Naive thymus-derived CD4-positive, alpha-beta T cell (primary cell): Measurements from ENCODE around the gene TIGD2. TPM values are rescaled to one million over a fixed set of nuclear protein-coding genes. Genes with fewer than 3 reads are reported as not detected.

Source experiments
- ATAC-seq: fragments of 150-1000 bp; cut with Tn5 transposase; 2 replicates; pipeline ENCODE4 v1.10.0; 2021; ENCODE audit warnings: mild to moderate bottlenecking, moderate library complexity
- CTCF ChIA-PET: fragments of 350-600 bp; sonication (Branson Sonifier 250); formaldehyde crosslinking; loops from one replicate; lab custom pipeline; 2021; ENCODE audit warnings: antibody characterized with exemption; lab: Charles Lee
- POLR2A ChIA-PET: fragments of 350-600 bp; sonication (Branson Sonifier 250); formaldehyde crosslinking; loops from one replicate; lab custom pipeline; 2021; ENCODE audit warnings: antibody characterized with exemption, inconsistent platforms; lab: Charles Lee
- DNase-seq, 9 donors: peaks; one replicate each; pipeline versions ENCODE4 v3.0.0 to v3.0.0-alpha.2; 2020 to 2022; ENCODE audit warnings: mixed read lengths in 1 of 9
- H3K27ac ChIP-seq: one replicate; pipeline ENCODE4 v1.7.0; 2013; ENCODE audit warnings: mild to moderate bottlenecking, low read depth, low read length, moderate library complexity
- H3K27me3 ChIP-seq, 2 donors: one replicate each; pipeline ENCODE4 v1.7.0; 2013; ENCODE audit warnings: low read length in 2 of 2, mild to moderate bottlenecking in 2 of 2, moderate library complexity in 2 of 2; ENCODE audit not compliant: control insufficient read depth in 2 of 2, insufficient read depth in 2 of 2
- H3K36me3 ChIP-seq, 3 experiments: 1 replicate in 2 of 3; 2 replicates in 1 of 3; pipeline ENCODE4 v1.7.0; 2013; ENCODE audit warnings: low read length in 3 of 3, mild to moderate bottlenecking in 3 of 3, moderate library complexity in 1 of 3; ENCODE audit not compliant: insufficient read depth in 3 of 3, control insufficient read depth in 2 of 3
- H3K4me1 ChIP-seq, 2 donors: one replicate each; pipeline ENCODE4 v1.7.0; 2013; ENCODE audit warnings: low read length in 2 of 2, mild to moderate bottlenecking in 2 of 2, moderate library complexity in 1 of 2; ENCODE audit not compliant: control insufficient read depth in 2 of 2, insufficient read depth in 2 of 2
- H3K4me3 ChIP-seq: 2 replicates; pipeline ENCODE4 v1.7.0; 2013; ENCODE audit warnings: mild to moderate bottlenecking, low read length
- H3K9me3 ChIP-seq, 3 experiments: 1 replicate in 2 of 3; 2 replicates in 1 of 3; pipeline ENCODE4 v1.7.0; 2013; ENCODE audit warnings: low read length in 3 of 3; ENCODE audit not compliant: control insufficient read depth in 2 of 3
- H3K27ac Mint-ChIP-seq, 9 donors: one replicate each; pipeline ENCODE4 v1.8.0; 2020 to 2022; ENCODE audit warnings: mixed read lengths in 9 of 9, mild to moderate bottlenecking in 8 of 9, moderate library complexity in 5 of 9, inconsistent platforms in 2 of 9
- H3K27me3 Mint-ChIP-seq, 5 donors: one replicate each; pipeline ENCODE4 v1.8.0; 2021 to 2022; ENCODE audit warnings: mixed read lengths in 5 of 5, mild to moderate bottlenecking in 1 of 5
- H3K36me3 Mint-ChIP-seq, 5 donors: one replicate each; pipeline ENCODE4 v1.8.0; 2020 to 2022; ENCODE audit warnings: mixed read lengths in 5 of 5, mild to moderate bottlenecking in 3 of 5, inconsistent platforms in 1 of 5
- H3K4me1 Mint-ChIP-seq, 7 donors: one replicate each; pipeline ENCODE4 v1.8.0; 2020 to 2022; ENCODE audit warnings: mixed read lengths in 7 of 7, mild to moderate bottlenecking in 3 of 7, inconsistent platforms in 1 of 7
- H3K4me3 Mint-ChIP-seq, 10 donors: one replicate each; pipeline ENCODE4 v1.8.0; 2020 to 2022; ENCODE audit warnings: mild to moderate bottlenecking in 10 of 10, mixed read lengths in 10 of 10, moderate library complexity in 6 of 10, inconsistent platforms in 2 of 10
- H3K9me3 Mint-ChIP-seq, 11 donors: one replicate each; pipeline ENCODE4 v1.8.0; 2020 to 2022; ENCODE audit warnings: mixed read lengths in 11 of 11, mild to moderate bottlenecking in 4 of 11, inconsistent platforms in 1 of 11, moderate library complexity in 1 of 11
- intact Hi-C, 2 donors: fragments of 100-400 bp; cut with micrococcal nuclease; formaldehyde crosslinking; loops; one replicate each; pipeline ENCODE4 v1.15.1; 2023
- polyA plus RNA-seq, 2 donors: library from polyadenylated mRNA; unstranded; fragments of 300-500 nt; fragmentation: Illumina TruSeq; gene quantifications; one replicate each; pipeline ENCODE4 v1.2.3, GENCODE V29; 2021
- total RNA-seq, 6 experiments: library from RNA in 5 of 6; stranded (reverse) in 5 of 6; gene quantifications; 1 replicate in 5 of 6; 2 replicates in 1 of 6; pipeline ENCODE4 v1.2.3 and lab custom pipeline; 2021 to 2026

The TIGD2 gene
- total and polyA plus RNA-seq, 7 experiments from 2014 or later: 3.0 to 7.9 (median 6.7) TPM

GRCh38 chr4:89072921-89073320 is 38.4 kb upstream of the TIGD2 start:
- no peak for DNase-seq
- no peak overlapping the region for H3K4me3 Mint-ChIP-seq
- Histone ChIP-seq H3K36me3 (no peaks in the 10 kb centered on the region), H3K27me3 (no peaks in the 10 kb centered on the region), H3K9me3 (no peaks in the 10 kb centered on the region), H3K4me3 (no peak overlapping the region), H3K27ac (no peak overlapping the region), H3K4me1 (peaks cover 0 to 3% of the 10 kb centered on the region in 2 donors)
- no peak for ATAC-seq
- ChIA-PET POLR2A (no interaction called here), CTCF (interaction anchor here (0.6 kb wide), 1 partner anchor 1040 kb away, joined by 3 read pairs; no protein-coding TSS in a partner anchor)
- peaks cover 0 to 15% (median 0%) of the 10 kb centered on the region in 5 donors for H3K27me3 Mint-ChIP-seq
- peaks cover 0 to 4% (median 2%) of the 10 kb centered on the region in 7 donors for H3K4me1 Mint-ChIP-seq
- peaks cover 0 to 15% (median 1%) of the 10 kb centered on the region in 5 donors for H3K36me3 Mint-ChIP-seq
- peaks cover 5 to 18% (median 10%) of the 10 kb centered on the region in 11 donors for H3K9me3 Mint-ChIP-seq
- intact Hi-C loops: no loop called here
- no peak overlapping the region for H3K27ac Mint-ChIP-seq

- H3K9me3 ChIP-seq: peaks cover 0 to 5% (median 0%) of the 10 kb centered on the region in 3 experiments
- H3K9me3 Mint-ChIP-seq: peaks cover 9 to 36% (median 20%) of the 10 kb centered on the region in 11 donors
- ChIA-PET CTCF (no interaction called here), POLR2A (no interaction called here)
- peaks cover 0 to 22% (median 6%) of the 10 kb centered on the region in 5 donors for H3K36me3 Mint-ChIP-seq
- DNase-seq (no peak), ATAC-seq (no peak)
- H3K4me1 ChIP-seq: no peaks in the 10 kb centered on the region
- peaks cover 0 to 10% (median 0%) of the 10 kb centered on the region in 5 donors for H3K27me3 Mint-ChIP-seq
- H3K4me1 Mint-ChIP-seq: peaks cover 0 to 4% (median 0%) of the 10 kb centered on the region in 7 donors
- H3K27ac Mint-ChIP-seq: no peak overlapping the region
- H3K4me3 ChIP-seq: no peak overlapping the region
- H3K27ac ChIP-seq: no peak overlapping the region
- H3K36me3 ChIP-seq: no peaks in the 10 kb centered on the region
- no peak overlapping the region for H3K4me3 Mint-ChIP-seq
- intact Hi-C loops: no loop called here
- H3K27me3 ChIP-seq: no peaks in the 10 kb centered on the region
Measured at GRCh38 chr4:89077761-89078160, 33.6 kb upstream of the TIGD2 start.

- Mint-ChIP-seq H3K4me3 (no peak overlapping the region), H3K27me3 (peaks cover 0 to 10% (median 0%) of the 10 kb centered on the region in 5 donors), H3K9me3 (peaks cover 9 to 36% (median 20%) of the 10 kb centered on the region in 11 donors), H3K27ac (no peak overlapping the region), H3K4me1 (peaks cover 0 to 4% (median 0%) of the 10 kb centered on the region in 7 donors), H3K36me3 (peaks cover 0 to 22% (median 6%) of the 10 kb centered on the region in 5 donors)
- H3K27ac ChIP-seq: no peak overlapping the region
- no peaks in the 10 kb centered on the region for H3K4me1 ChIP-seq
- POLR2A ChIA-PET: no interaction called here
- H3K36me3 ChIP-seq: no peaks in the 10 kb centered on the region
- intact Hi-C loops: no loop called here
- CTCF ChIA-PET: no interaction called here
- no peak overlapping the region for H3K4me3 ChIP-seq
- no peaks in the 10 kb centered on the region for H3K27me3 ChIP-seq
- ATAC-seq: no peak
- DNase-seq: no peak
- H3K9me3 ChIP-seq: peaks cover 0 to 5% (median 0%) of the 10 kb centered on the region in 3 experiments
Measured at GRCh38 chr4:89078300-89078699, 33.0 kb upstream of the TIGD2 start.

GRCh38 chr4:89099034-89099433 is 12.3 kb upstream of the TIGD2 start:
- H3K4me3 Mint-ChIP-seq: no peak overlapping the region
- Histone ChIP-seq H3K4me1 (no peaks in the 10 kb centered on the region), H3K27ac (no peak overlapping the region), H3K9me3 (no peaks in the 10 kb centered on the region), H3K27me3 (no peaks in the 10 kb centered on the region), H3K4me3 (no peak overlapping the region), H3K36me3 (no peaks in the 10 kb centered on the region)
- no peaks in the 10 kb centered on the region for H3K9me3 Mint-ChIP-seq
- no peak overlapping the region for H3K27ac Mint-ChIP-seq
- peaks cover 0 to 5% (median 0%) of the 10 kb centered on the region in 5 donors for H3K27me3 Mint-ChIP-seq
- ChIA-PET POLR2A (no interaction called here), CTCF (no interaction called here)
- peaks cover 0 to 10% (median 5%) of the 10 kb centered on the region in 7 donors for H3K4me1 Mint-ChIP-seq
- ATAC-seq (no peak), DNase-seq (no peak)
- intact Hi-C loops: no loop called here
- no peaks in the 10 kb centered on the region for H3K36me3 Mint-ChIP-seq

- Histone ChIP-seq H3K4me3 (no peak overlapping the region), H3K27ac (no peak overlapping the region), H3K36me3 (no peaks in the 10 kb centered on the region), H3K9me3 (no peaks in the 10 kb centered on the region), H3K4me1 (no peaks in the 10 kb centered on the region), H3K27me3 (no peaks in the 10 kb centered on the region)
- H3K4me1 Mint-ChIP-seq: peaks cover 0 to 10% (median 5%) of the 10 kb centered on the region in 7 donors
- H3K27ac Mint-ChIP-seq: no peak overlapping the region
- ChIA-PET CTCF (interaction anchor here (0.5 kb wide), 1 partner anchor 798 kb away, joined by 3 read pairs; no protein-coding TSS in a partner anchor), POLR2A (no interaction called here)
- H3K4me3 Mint-ChIP-seq: no peak overlapping the region
- intact Hi-C loops: no loop called here
- no peaks in the 10 kb centered on the region for H3K36me3 Mint-ChIP-seq
- DNase-seq (no peak), ATAC-seq (no peak)
- H3K9me3 Mint-ChIP-seq: no peaks in the 10 kb centered on the region
- peaks cover 0 to 5% (median 2%) of the 10 kb centered on the region in 5 donors for H3K27me3 Mint-ChIP-seq
Measured at GRCh38 chr4:89099471-89099870, 11.9 kb upstream of the TIGD2 start.

- no peaks in the 10 kb centered on the region for H3K4me1 ChIP-seq
- no peak for DNase-seq
- H3K4me3 Mint-ChIP-seq: no peak overlapping the region
- H3K4me3 ChIP-seq: no peak overlapping the region
- no peaks in the 10 kb centered on the region for H3K27me3 ChIP-seq
- peaks cover 0 to 10% (median 5%) of the 10 kb centered on the region in 7 donors for H3K4me1 Mint-ChIP-seq
- CTCF ChIA-PET: no interaction called here
- H3K36me3 ChIP-seq: no peaks in the 10 kb centered on the region
- no peaks in the 10 kb centered on the region for H3K9me3 Mint-ChIP-seq
- POLR2A ChIA-PET: no interaction called here
- no peaks in the 10 kb centered on the region for H3K36me3 Mint-ChIP-seq
- intact Hi-C loops: no loop called here
- no peak overlapping the region for H3K27ac Mint-ChIP-seq
- no peak overlapping the region for H3K27ac ChIP-seq
- ATAC-seq: no peak
- peaks cover 0 to 5% (median 4%) of the 10 kb centered on the region in 5 donors for H3K27me3 Mint-ChIP-seq
- no peaks in the 10 kb centered on the region for H3K9me3 ChIP-seq
Measured at GRCh38 chr4:89100853-89101252, 10.5 kb upstream of the TIGD2 start.
